ENCODE results near the gene CD84.
"Not testable (repeated sequence)": the region's sequence is repeated elsewhere in the genome, so short reads cannot be mapped to it uniquely, and the experiment has no call there.

The CD84 gene

DNA sequence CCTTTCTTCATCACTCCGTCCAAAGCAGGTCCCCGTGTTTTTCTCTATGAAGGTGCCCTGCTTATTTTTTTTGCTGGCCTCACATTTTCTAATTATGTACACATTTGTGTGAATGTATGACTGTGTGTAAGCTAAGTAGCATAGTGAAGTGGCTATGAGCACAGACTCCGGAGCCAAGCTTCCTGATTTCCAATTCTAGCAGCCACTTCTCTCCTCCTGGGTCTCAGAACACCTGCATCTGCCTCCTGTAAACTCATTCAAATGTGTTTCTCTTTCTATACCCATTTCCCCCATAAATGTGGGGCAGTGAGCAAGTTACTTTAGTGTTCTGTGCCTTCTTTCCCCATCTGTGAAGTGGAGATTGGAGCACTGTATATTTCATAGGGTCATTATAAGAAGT is 58.3 kb downstream of the CD84 start:
- Histone ChIP-seq H2AFZ (ENCODE audit: low read depth, low read length) (0 out of 2 replicates have a peak overlapping the region, but pooled peaks have one; percentile 7), H3K27ac (ENCODE audit: low read length) (no peak overlapping the region), H3K4me3 (ENCODE audit: low read depth in 1 of 2, low read length in 2 of 2) (no peak overlapping the region), H3K9ac (ENCODE audit: low read depth, low read length) (no peak overlapping the region), H3K79me2 (ENCODE audit: insufficient read depth, low read length) (no peaks in the 10 kb centered on the region), H3K4me1 (ENCODE audit: insufficient read depth, low read length) (peaks cover 25% of the 10 kb centered on the region), H3K9me3 (ENCODE audit: insufficient read depth, low read length, severe bottlenecking) (no peaks in the 10 kb centered on the region), H3K27me3 (ENCODE audit: insufficient read depth, low read length, poor library complexity) (no peaks in the 10 kb centered on the region), H4K20me1 (ENCODE audit: insufficient read depth, low read length) (no peaks in the 10 kb centered on the region), H3K4me2 (ENCODE audit: insufficient read depth, low read length) (no peak overlapping the region), H3K36me3 (ENCODE audit: insufficient read depth, low read length) (no peaks in the 10 kb centered on the region)
- ATAC-seq (ENCODE audit: insufficient read depth, low read depth) (no peak), DNase-seq (no peak)
- TF ChIP-seq EZH2 (IDR thresholded peaks at IDR 0.05; ENCODE audit: borderline replicate concordance, low read depth, low read length, severe bottlenecking): no peak
- TF ChIP-seq, protein P1, sequence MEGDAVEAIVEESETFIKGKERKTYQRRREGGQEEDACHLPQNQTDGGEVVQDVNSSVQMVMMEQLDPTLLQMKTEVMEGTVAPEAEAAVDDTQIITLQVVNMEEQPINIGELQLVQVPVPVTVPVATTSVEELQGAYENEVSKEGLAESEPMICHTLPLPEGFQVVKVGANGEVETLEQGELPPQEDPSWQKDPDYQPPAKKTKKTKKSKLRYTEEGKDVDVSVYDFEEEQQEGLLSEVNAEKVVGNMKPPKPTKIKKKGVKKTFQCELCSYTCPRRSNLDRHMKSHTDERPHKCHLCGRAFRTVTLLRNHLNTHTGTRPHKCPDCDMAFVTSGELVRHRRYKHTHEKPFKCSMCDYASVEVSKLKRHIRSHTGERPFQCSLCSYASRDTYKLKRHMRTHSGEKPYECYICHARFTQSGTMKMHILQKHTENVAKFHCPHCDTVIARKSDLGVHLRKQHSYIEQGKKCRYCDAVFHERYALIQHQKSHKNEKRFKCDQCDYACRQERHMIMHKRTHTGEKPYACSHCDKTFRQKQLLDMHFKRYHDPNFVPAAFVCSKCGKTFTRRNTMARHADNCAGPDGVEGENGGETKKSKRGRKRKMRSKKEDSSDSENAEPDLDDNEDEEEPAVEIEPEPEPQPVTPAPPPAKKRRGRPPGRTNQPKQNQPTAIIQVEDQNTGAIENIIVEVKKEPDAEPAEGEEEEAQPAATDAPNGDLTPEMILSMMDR (IDR thresholded peaks at IDR 0.05; ENCODE audit: borderline replicate concordance, extremely low read depth, low read length, poor library complexity, severe bottlenecking): no peak

- Histone ChIP-seq H3K4me2 (ENCODE audit: insufficient read depth, low read length) (no peak overlapping the region), H3K4me1 (ENCODE audit: insufficient read depth, low read length) (peaks cover 25% of the 10 kb centered on the region)
- TF ChIP-seq, protein P1 (IDR thresholded peaks at IDR 0.05; ENCODE audit: borderline replicate concordance, extremely low read depth, low read length, poor library complexity, severe bottlenecking): no peak
- no peak for TF ChIP-seq EZH2 (IDR thresholded peaks at IDR 0.05; ENCODE audit: borderline replicate concordance, low read depth, low read length, severe bottlenecking)
Observed at GRCh38 chr1:160520582-160520981, 58.7 kb downstream of the CD84 start.

DNA sequence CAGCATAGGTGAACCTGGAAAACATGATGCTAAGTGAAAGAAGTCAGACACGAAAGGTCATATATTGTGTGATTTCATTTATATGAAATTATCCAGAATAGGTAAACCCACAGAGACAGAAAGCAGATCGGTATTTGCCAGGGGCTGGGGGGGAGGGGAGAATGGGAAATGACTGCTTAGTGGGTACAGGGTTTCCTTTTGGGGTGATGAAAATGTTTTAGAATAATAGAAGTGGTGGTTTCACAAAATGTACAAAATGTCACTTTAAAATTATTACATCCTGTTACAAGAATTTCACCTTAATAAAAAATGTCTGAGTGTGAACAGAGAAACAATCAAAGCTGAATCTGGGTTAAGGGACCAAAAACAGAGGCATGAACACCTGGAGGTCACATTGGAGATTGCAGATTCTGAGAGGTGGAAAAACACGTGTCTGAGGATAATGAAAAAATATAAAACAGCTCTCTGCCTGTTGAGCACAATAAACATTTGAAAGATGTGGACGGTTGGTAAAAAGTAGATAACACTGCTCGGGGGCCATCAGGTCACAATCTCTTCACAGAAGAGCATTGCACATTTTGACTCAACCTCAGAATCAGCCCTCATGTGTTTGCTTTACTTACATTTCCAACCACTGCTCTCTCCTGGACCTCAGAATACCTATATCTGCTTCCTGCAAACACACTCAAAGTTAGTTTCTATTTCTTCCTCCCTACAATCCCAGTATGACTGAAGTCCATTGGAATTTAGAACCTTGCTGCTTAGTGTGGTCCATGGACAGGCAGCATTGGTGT is 59.5 kb downstream of the CD84 start:
- DNase-seq: peak; percentile 9
- peak; percentile 52; the same call in 2 of the 3 replicates for ATAC-seq (ENCODE audit: insufficient read depth, low read depth)
- no peak overlapping the region for H3K4me2 ChIP-seq (ENCODE audit: insufficient read depth, low read length)
- no peaks in the 10 kb centered on the region for H3K36me3 ChIP-seq (ENCODE audit: insufficient read depth, low read length)
- no peaks in the 10 kb centered on the region for H4K20me1 ChIP-seq (ENCODE audit: insufficient read depth, low read length)
- H3K9ac ChIP-seq (ENCODE audit: low read depth, low read length): no peak overlapping the region
- no peaks in the 10 kb centered on the region for H3K79me2 ChIP-seq (ENCODE audit: insufficient read depth, low read length)
- no peak overlapping the region for H3K4me3 ChIP-seq (ENCODE audit: low read depth in 1 of 2, low read length in 2 of 2)
- no peaks in the 10 kb centered on the region for H3K27me3 ChIP-seq (ENCODE audit: insufficient read depth, low read length, poor library complexity)
- no peaks in the 10 kb centered on the region for H3K9me3 ChIP-seq (ENCODE audit: insufficient read depth, low read length, severe bottlenecking)
- H3K27ac ChIP-seq (ENCODE audit: low read length): no peak overlapping the region
- H2AFZ ChIP-seq (ENCODE audit: low read depth, low read length): no peak overlapping the region
- H3K4me1 ChIP-seq (ENCODE audit: insufficient read depth, low read length): peaks cover 25% of the 10 kb centered on the region
- no peak for TF ChIP-seq EZH2 (IDR thresholded peaks at IDR 0.05; ENCODE audit: borderline replicate concordance, low read depth, low read length, severe bottlenecking)
- TF ChIP-seq, protein P1 (IDR thresholded peaks at IDR 0.05; ENCODE audit: borderline replicate concordance, extremely low read depth, low read length, poor library complexity, severe bottlenecking): peak; percentile 34

More at GRCh38 chr1:160520582-160520981, 58.7 kb downstream of the CD84 start:
- no peaks in the 10 kb centered on the region for H4K20me1 ChIP-seq (ENCODE audit: insufficient read depth, low read length)
- no peak overlapping the region for H2AFZ ChIP-seq (ENCODE audit: low read depth, low read length)
- no peaks in the 10 kb centered on the region for H3K79me2 ChIP-seq (ENCODE audit: insufficient read depth, low read length)
- H3K27me3 ChIP-seq (ENCODE audit: insufficient read depth, low read length, poor library complexity): no peaks in the 10 kb centered on the region
- ATAC-seq (ENCODE audit: insufficient read depth, low read depth) (no peak), DNase-seq (no peak)
- no peaks in the 10 kb centered on the region for H3K36me3 ChIP-seq (ENCODE audit: insufficient read depth, low read length)
- no peak overlapping the region for H3K4me3 ChIP-seq (ENCODE audit: low read depth in 1 of 2, low read length in 2 of 2)
- H3K9ac ChIP-seq (ENCODE audit: low read depth, low read length): no peak overlapping the region
- no peaks in the 10 kb centered on the region for H3K9me3 ChIP-seq (ENCODE audit: insufficient read depth, low read length, severe bottlenecking)
- no peak overlapping the region for H3K27ac ChIP-seq (ENCODE audit: low read length)

- H3K9ac ChIP-seq (ENCODE audit: low read depth, low read length); DNase-seq; H3K9me3 ChIP-seq (ENCODE audit: insufficient read depth, low read length, severe bottlenecking); ATAC-seq (ENCODE audit: insufficient read depth, low read depth); H3K4me2 ChIP-seq (ENCODE audit: insufficient read depth, low read length); H3K4me3 ChIP-seq (ENCODE audit: low read depth in 1 of 2, low read length in 2 of 2); H3K27me3 ChIP-seq (ENCODE audit: insufficient read depth, low read length, poor library complexity); H3K27ac ChIP-seq (ENCODE audit: low read length); H3K79me2 ChIP-seq (ENCODE audit: insufficient read depth, low read length); H4K20me1 ChIP-seq (ENCODE audit: insufficient read depth, low read length); H2AFZ ChIP-seq (ENCODE audit: low read depth, low read length); H3K36me3 ChIP-seq (ENCODE audit: insufficient read depth, low read length): not testable (repeated sequence)
- peaks cover 19% of the 10 kb centered on the region for H3K4me1 ChIP-seq (ENCODE audit: insufficient read depth, low read length)
Observed at GRCh38 chr1:160517519-160517918, 61.8 kb downstream of the CD84 start.

GRCh38 chr1:160515908-160516307 is 63.4 kb downstream of the CD84 start:
- not testable (repeated sequence) for H3K27me3 ChIP-seq (ENCODE audit: insufficient read depth, low read length, poor library complexity); H4K20me1 ChIP-seq (ENCODE audit: insufficient read depth, low read length); H3K9me3 ChIP-seq (ENCODE audit: insufficient read depth, low read length, severe bottlenecking); H3K4me2 ChIP-seq (ENCODE audit: insufficient read depth, low read length); ATAC-seq (ENCODE audit: insufficient read depth, low read depth); H3K27ac ChIP-seq (ENCODE audit: low read length); H3K79me2 ChIP-seq (ENCODE audit: insufficient read depth, low read length); DNase-seq; H3K36me3 ChIP-seq (ENCODE audit: insufficient read depth, low read length); H3K9ac ChIP-seq (ENCODE audit: low read depth, low read length); H3K4me3 ChIP-seq (ENCODE audit: low read depth in 1 of 2, low read length in 2 of 2); H2AFZ ChIP-seq (ENCODE audit: low read depth, low read length)
- peaks cover 15% of the 10 kb centered on the region for H3K4me1 ChIP-seq (ENCODE audit: insufficient read depth, low read length)
